A673 (cell line): ENCODE results near the gene PIGK. TPM values are rescaled to one million over a fixed set of nuclear protein-coding genes. Genes with fewer than 3 reads are reported as not detected.

ENCODE experiments used
- BruUV-seq: library from RNA; stranded (reverse); fragments of 400-500 nt; replicated peaks from 2 replicates; lab custom pipeline; 2021; lab: Mats Ljungman, UMichigan
- CTCF ChIA-PET: fragments of 300-600 bp; sonication (Branson Sonifier 250); formaldehyde crosslinking; loops from one replicate; lab custom pipeline; 2022; ENCODE audit warnings: antibody characterized with exemption; lab: Charles Lee
- POLR2A ChIA-PET: fragments of 300-600 bp; sonication (Branson Sonifier 250); formaldehyde crosslinking; loops from one replicate; lab custom pipeline; 2022; ENCODE audit warnings: antibody characterized with exemption; ENCODE audit not compliant: low non-redundant PET; lab: Charles Lee
- DNase-seq: peaks from one replicate; pipeline ENCODE4 v3.0.0-alpha.2; 2015; ENCODE audit warnings: low spot score
- H3K27ac ChIP-seq: fragments of 200-600 bp; sonication (generic); 2 replicates; pipeline ENCODE4 v1.5.1; 2016; ENCODE audit warnings: mixed run types, low read depth, mild to moderate bottlenecking, mixed read lengths, antibody characterized with exemption, low read length; ENCODE audit not compliant: poor library complexity, severe bottlenecking
- H3K27me3 ChIP-seq: fragments of 200-600 bp; sonication (generic); replicated peaks from 2 replicates; pipeline ENCODE4 v1.6.1; 2017; ENCODE audit warnings: mixed run types, low read depth, mild to moderate bottlenecking, mixed read lengths, antibody characterized with exemption, low read length; ENCODE audit not compliant: insufficient read depth, poor library complexity
- H3K36me3 ChIP-seq: fragments of 200-600 bp; sonication (generic); 2 replicates; pipeline ENCODE4 v1.6.1; 2016; ENCODE audit warnings: mixed run types, mild to moderate bottlenecking, mixed read lengths, antibody characterized with exemption, low read length; ENCODE audit not compliant: insufficient read depth, poor library complexity, severe bottlenecking
- H3K4me1 ChIP-seq: fragments of 200-600 bp; sonication (generic); 2 replicates; pipeline ENCODE4 v1.6.1; 2017; ENCODE audit warnings: mixed run types, mild to moderate bottlenecking, mixed read lengths, antibody characterized with exemption, low read length; ENCODE audit not compliant: insufficient read depth, poor library complexity, severe bottlenecking
- H3K4me3 ChIP-seq: fragments of 200-600 bp; sonication (generic); 2 replicates; pipeline ENCODE4 v1.5.1; 2016; ENCODE audit warnings: low read depth, mixed run types, mild to moderate bottlenecking, mixed read lengths, low read length; ENCODE audit not compliant: poor library complexity, severe bottlenecking
- H3K9me3 ChIP-seq: fragments of 200-600 bp; sonication (generic); 2 replicates; pipeline ENCODE4 v1.6.1; 2016; ENCODE audit warnings: mixed run types, low read depth, mild to moderate bottlenecking, mixed read lengths, antibody characterized with exemption, low read length; ENCODE audit not compliant: poor library complexity, severe bottlenecking
- CTCF ChIP-seq: fragments of 300-800, 200-600 bp; sonication (generic); conservative IDR thresholded peaks from 2 replicates; pipeline ENCODE4 v1.5.1; 2017; ENCODE audit warnings: low read depth, mild to moderate bottlenecking, antibody characterized with exemption, low read length, moderate library complexity, mixed read lengths
- EZH2 ChIP-seq: fragments of 200-600 bp; sonication (generic); IDR thresholded peaks from 2 replicates; pipeline ENCODE4 v1.6.1; 2017; ENCODE audit warnings: borderline replicate concordance, low read depth, mild to moderate bottlenecking, mixed read lengths, antibody characterized with exemption, low read length; ENCODE audit not compliant: poor library complexity, severe bottlenecking
- intact Hi-C: fragments of 100-400 bp; cut with micrococcal nuclease; formaldehyde crosslinking; loops from one replicate; pipeline ENCODE4 v1.10.0; 2022; ENCODE audit not compliant: unreplicated experiment
- total RNA-seq: library from RNA; stranded (reverse); gene quantifications from 2 replicates; pipeline ENCODE4 v1.2.3, GENCODE V29; 2021

PIGK gene
- total RNA-seq, 1 experiment from 2014 or later, result 28.8 TPM

- intact Hi-C loops, result no loop called here
- no TSS peak for BruUV-seq
- no peak for DNase-seq
- no peaks in the 10 kb centered on the region for H3K9me3 ChIP-seq
- H3K4me3 ChIP-seq, result no peak overlapping the region
- TF ChIP-seq CTCF (no peak), EZH2 (no peak)
- H3K4me1 ChIP-seq, result no peaks in the 10 kb centered on the region
- no peaks in the 10 kb centered on the region for H3K36me3 ChIP-seq
- ChIA-PET POLR2A (no interaction called here), CTCF (no interaction called here)
- H3K27me3 ChIP-seq, result no peaks in the 10 kb centered on the region
- H3K27ac ChIP-seq, result no peak overlapping the region
These were observed 15.7 kb upstream of the PIGK start for GRCh38 chr1:77234943-77235342.

- Histone ChIP-seq H3K9me3 (no peaks in the 10 kb centered on the region), H3K4me3 (no peak overlapping the region), H3K36me3 (no peaks in the 10 kb centered on the region), H3K27me3 (no peaks in the 10 kb centered on the region), H3K4me1 (no peaks in the 10 kb centered on the region), H3K27ac (no peak overlapping the region)
- no peak for TF ChIP-seq EZH2
- TF ChIP-seq CTCF, result no peak
- DNase-seq, result no peak
- ChIA-PET CTCF (no interaction called here), POLR2A (no interaction called here)
- no TSS peak for BruUV-seq
- intact Hi-C loops, result no loop called here
These were observed 14.9 kb upstream of the PIGK start for GRCh38 chr1:77234096-77234495.

- Histone ChIP-seq H3K27ac (no peak overlapping the region), H3K4me1 (no peaks in the 10 kb centered on the region), H3K36me3 (no peaks in the 10 kb centered on the region), H3K27me3 (no peaks in the 10 kb centered on the region), H3K4me3 (no peak overlapping the region), H3K9me3 (no peaks in the 10 kb centered on the region)
- CTCF ChIA-PET, result no interaction called here
- POLR2A ChIA-PET, result no interaction called here
- DNase-seq, result no peak
- TF ChIP-seq CTCF (no peak), EZH2 (no peak)
- BruUV-seq, result no TSS peak
- intact Hi-C loops, result no loop called here
These were observed 13.6 kb upstream of the PIGK start for GRCh38 chr1:77232829-77233228.
